ENCODE measurements around the gene SP9. TPM values are rescaled to one million over a fixed set of nuclear protein-coding genes. Genes with fewer than 3 reads are reported as not detected.

Gene SP9
- total and polyA plus RNA-seq, 8 donors, result 0.02 TPM; not detected in 7

DNA sequence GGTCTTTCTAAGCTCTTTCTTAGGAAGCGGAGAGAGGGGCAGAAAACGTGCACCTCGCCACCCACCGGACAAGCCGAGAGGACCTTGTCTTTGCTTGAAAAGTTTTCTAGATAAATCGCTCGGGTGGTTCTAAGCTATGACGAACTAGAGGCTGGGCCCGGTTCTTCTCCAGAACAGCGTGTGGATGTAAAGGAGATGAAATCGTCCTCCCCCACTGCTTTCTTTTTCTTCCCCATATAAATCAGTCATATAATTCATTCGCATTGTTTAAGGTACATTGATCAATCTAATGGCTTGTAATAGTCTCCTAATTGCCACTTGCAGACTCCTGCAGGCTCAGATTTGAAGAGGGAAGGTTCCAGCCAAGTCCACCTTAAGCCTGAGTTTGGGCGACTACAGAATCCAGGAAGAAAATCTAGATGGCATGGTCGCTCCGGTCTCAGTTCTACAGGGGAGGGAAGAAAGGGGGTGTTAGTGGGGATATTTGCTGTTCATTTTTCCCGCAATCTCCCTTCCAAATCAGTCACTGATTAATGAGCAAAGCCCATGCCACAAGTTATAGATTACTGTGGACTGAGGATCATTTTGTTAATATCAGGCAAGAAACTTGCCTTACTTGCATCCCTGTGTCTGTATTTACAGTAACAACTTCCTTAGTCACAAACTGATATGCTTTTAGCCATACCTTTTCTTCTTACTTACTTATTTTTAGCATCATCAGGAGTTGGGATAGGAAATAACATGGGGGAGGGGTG, 5.6 kb upstream of the SP9 start:
- no peak overlapping the region for H3K27ac ChIP-seq
- intact Hi-C loops (cut with DNase I), result no loop called here
- FAIRE-seq, result no peak
- no peaks in the 10 kb centered on the region for H3K9me3 ChIP-seq
- ATAC-seq, result no peak
- TF ChIP-seq CTCF (IDR thresholded peaks at IDR 0.05), result no peak
- peaks cover 12 to 71% (median 28%) of the 10 kb centered on the region in 4 donors for H3K27me3 ChIP-seq
- DNase-seq, result no peak
- H3K36me3 ChIP-seq, result no peaks in the 10 kb centered on the region
- 20 to 25% methylated on average over 16 of the region's 16 CpGs for WGBS, 2 donors
- H3K4me1 ChIP-seq, result peaks cover 0 to 8% (median 0%) of the 10 kb centered on the region in 3 donors
- H3K4me3 ChIP-seq, result peak overlapping the region in 1 of 4 donors; percentile 5

GRCh38 chr2:174330945-174331594, 3.7 kb upstream of the SP9 start:
- H3K27me3 ChIP-seq, result peaks cover 14 to 83% (median 38%) of the 10 kb centered on the region in 4 donors
- H3K9me3 ChIP-seq, result no peaks in the 10 kb centered on the region
- H3K4me3 ChIP-seq, result no peak overlapping the region
- no peak for TF ChIP-seq CTCF (IDR thresholded peaks at IDR 0.05)
- FAIRE-seq (no peak), ATAC-seq (no peak), DNase-seq (no peak)
- H3K4me1 ChIP-seq, result peaks cover 0 to 10% (median 0%) of the 10 kb centered on the region in 3 donors
- 18% methylated on average over 16 of the region's 16 CpGs for WGBS, 2 donors
- no peak overlapping the region for H3K27ac ChIP-seq
- intact Hi-C loops (cut with DNase I), result no loop called here
- no peaks in the 10 kb centered on the region for H3K36me3 ChIP-seq

GRCh38 chr2:174331595-174332216, 3.0 kb upstream of the SP9 start:
- no peak overlapping the region for H3K27ac ChIP-seq
- no peak overlapping the region for H3K4me3 ChIP-seq
- H3K27me3 ChIP-seq, result peaks cover 14 to 87% (median 41%) of the 10 kb centered on the region in 4 donors
- 20 to 24% methylated on average over 11 of the region's 11 CpGs for WGBS, 2 donors
- FAIRE-seq, result no peak
- intact Hi-C loops (cut with DNase I), result no loop called here
- H3K9me3 ChIP-seq, result no peaks in the 10 kb centered on the region
- peaks cover 0 to 12% (median 0%) of the 10 kb centered on the region in 3 donors for H3K4me1 ChIP-seq
- no peak for TF ChIP-seq CTCF (IDR thresholded peaks at IDR 0.05)
- H3K36me3 ChIP-seq, result no peaks in the 10 kb centered on the region
- ATAC-seq, result no peak
- DNase-seq, result no peak

GRCh38 chr2:174332217-174332963, 2.4 kb upstream of the SP9 start:
- DNase-seq (no peak), FAIRE-seq (no peak), ATAC-seq (no peak)
- Histone ChIP-seq H3K27me3 (peaks cover 11 to 81% (median 39%) of the 10 kb centered on the region in 4 donors), H3K4me3 (no peak overlapping the region), H3K4me1 (peaks cover 0 to 10% (median 0%) of the 10 kb centered on the region in 3 donors), H3K9me3 (no peaks in the 10 kb centered on the region), H3K36me3 (no peaks in the 10 kb centered on the region), H3K27ac (no peak overlapping the region)
- 13% methylated on average over 31 of the region's 31 CpGs for WGBS, 2 donors
- TF ChIP-seq CTCF (IDR thresholded peaks at IDR 0.05), result no peak
- intact Hi-C loops (cut with DNase I), result no loop called here
